Neural progenitor cell (in vitro differentiated cells): Measurements from ENCODE around the gene FAIM2. TPM values are rescaled to one million over a fixed set of nuclear protein-coding genes. Genes with fewer than 3 reads are reported as not detected.
A peak's percentile ranks its signal among the peaks of the same experiment; 100 is the strongest.

Experiments used
- DNase-seq: peaks from one replicate; pipeline ENCODE4 v3.0.0-alpha.2; 2016; ENCODE audit warnings: low spot score
- H2AFZ ChIP-seq: fragments of 200-600 bp; sonication (generic); replicated peaks from 2 replicates; pipeline ENCODE4 v1.6.1; 2016; ENCODE audit warnings: antibody characterized with exemption
- H3F3A ChIP-seq: fragments of 200-600 bp; sonication (generic); 2 replicates; pipeline ENCODE4 v1.6.1; 2016; ENCODE audit warnings: antibody characterized with exemption, low read depth
- H3K27ac ChIP-seq: fragments of 200-600 bp; sonication (generic); 2 replicates; pipeline ENCODE4 v1.5.1; 2016; ENCODE audit warnings: mild to moderate bottlenecking
- H3K27me3 ChIP-seq: fragments of 200-600 bp; sonication (generic); 2 replicates; pipeline ENCODE4 v1.6.1; 2016; ENCODE audit warnings: mild to moderate bottlenecking, moderate library complexity
- H3K36me3 ChIP-seq: fragments of 200-600 bp; sonication (generic); 2 replicates; pipeline ENCODE4 v1.5.1; 2016
- H3K4me1 ChIP-seq: fragments of 200-600 bp; sonication (generic); 2 replicates; pipeline ENCODE4 v1.6.1; 2016; ENCODE audit warnings: mixed run types
- H3K4me2 ChIP-seq: fragments of 200-600 bp; sonication (generic); 2 replicates; pipeline ENCODE4 v1.6.1; 2016
- H3K4me3 ChIP-seq: fragments of 200-600 bp; sonication (generic); 2 replicates; pipeline ENCODE4 v1.5.1; 2016
- H3K79me2 ChIP-seq: fragments of 200-600 bp; sonication (generic); 2 replicates; pipeline ENCODE4 v1.6.1; 2016; ENCODE audit warnings: low read depth
- H3K9ac ChIP-seq: fragments of 200-600 bp; sonication (generic); 2 replicates; pipeline ENCODE4 v1.6.1; 2016
- H3K9me3 ChIP-seq: fragments of 200-600 bp; sonication (generic); 2 replicates; pipeline ENCODE4 v1.5.1; 2016; ENCODE audit warnings: low read depth
- H4K20me1 ChIP-seq: fragments of 200-600 bp; sonication (generic); 2 replicates; pipeline ENCODE4 v1.6.1; 2016; ENCODE audit warnings: low read depth
- H3K27ac Mint-ChIP-seq: 3 replicates; pipeline ENCODE4 v1.8.0; 2021; ENCODE audit warnings: mixed read lengths
- H3K27me3 Mint-ChIP-seq: 2 replicates; pipeline ENCODE4 v1.8.0; 2022; ENCODE audit warnings: low read depth, mild to moderate bottlenecking, inconsistent platforms, moderate library complexity, mixed read lengths; ENCODE audit not compliant: insufficient read depth
- H3K36me3 Mint-ChIP-seq: 3 replicates; pipeline ENCODE4 v1.8.0; 2021; ENCODE audit warnings: mixed read lengths
- H3K4me1 Mint-ChIP-seq: 3 replicates; pipeline ENCODE4 v1.8.0; 2021; ENCODE audit warnings: mixed read lengths
- H3K4me3 Mint-ChIP-seq: 3 replicates; pipeline ENCODE4 v1.8.0; 2021; ENCODE audit warnings: mild to moderate bottlenecking, moderate library complexity, mixed read lengths
- H3K9me3 Mint-ChIP-seq: 3 replicates; pipeline ENCODE4 v1.8.0; 2020; ENCODE audit warnings: mixed read lengths
- EZH2 ChIP-seq: fragments of 200-600 bp; sonication (generic); IDR thresholded peaks from 2 replicates; pipeline ENCODE4 v1.6.1; 2017; ENCODE audit warnings: antibody characterized with exemption, mild to moderate bottlenecking, moderate library complexity
- EZH2phosphoT487 ChIP-seq: fragments of 200-600 bp; sonication (generic); IDR thresholded peaks from 2 replicates; pipeline ENCODE4 v1.6.1; 2017; ENCODE audit warnings: antibody characterized with exemption
- total RNA-seq: library from RNA; depleted of rRNA; stranded (reverse); fragments of >200 nt; gene quantifications from 2 replicates; pipeline ENCODE4 v1.2.3, GENCODE V29; 2015; ENCODE audit warnings: low replicate concordance
- TF ChIP-seq, protein P1 (sequence below): fragments of 200-600 bp; sonication (generic); IDR thresholded peaks from 2 replicates; pipeline ENCODE4 v1.5.1; 2017; ENCODE audit warnings: antibody characterized with exemption, mild to moderate bottlenecking

Gene FAIM2
- total RNA-seq, 1 donor from 2014 or later: 0.39 TPM

DNA sequence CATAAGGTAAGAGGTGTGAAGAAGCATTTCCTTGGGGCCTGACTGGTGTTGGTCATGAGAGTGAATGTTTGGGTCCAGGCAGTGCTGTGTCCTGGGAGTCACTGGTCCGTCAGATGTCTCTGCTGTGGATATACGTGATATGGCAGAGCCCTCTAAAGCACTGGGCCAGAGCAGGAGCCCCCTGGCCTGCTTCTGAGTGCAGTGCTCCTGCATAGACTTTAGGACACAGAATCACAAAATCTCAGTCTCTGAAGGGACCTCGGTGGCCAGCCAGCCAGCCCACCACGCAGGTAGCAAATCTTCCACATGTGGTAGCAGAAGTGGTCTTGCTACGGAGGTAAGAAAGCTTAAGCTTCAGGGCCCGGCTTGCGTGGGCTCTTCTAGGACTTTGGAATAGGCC lies 28.3 kb upstream of the FAIM2 start:
- H3K4me1 Mint-ChIP-seq: peaks cover 5% of the 10 kb centered on the region
- Histone ChIP-seq H3K4me2 (no peak overlapping the region), H3K4me1 (no peaks in the 10 kb centered on the region), H3K27ac (no peak overlapping the region), H3F3A (no peaks in the 10 kb centered on the region), H3K36me3 (no peaks in the 10 kb centered on the region), H2AFZ (no peak overlapping the region), H3K79me2 (no peaks in the 10 kb centered on the region), H4K20me1 (no peaks in the 10 kb centered on the region), H3K9ac (no peak overlapping the region), H3K9me3 (no peaks in the 10 kb centered on the region), H3K4me3 (no peak overlapping the region), H3K27me3 (no peaks in the 10 kb centered on the region)
- H3K36me3 Mint-ChIP-seq: no peaks in the 10 kb centered on the region
- peaks cover 5% of the 10 kb centered on the region for H3K9me3 Mint-ChIP-seq
- H3K27ac Mint-ChIP-seq: no peak overlapping the region
- H3K4me3 Mint-ChIP-seq: no peak overlapping the region
- DNase-seq: no peak
- TF ChIP-seq, protein P1, sequence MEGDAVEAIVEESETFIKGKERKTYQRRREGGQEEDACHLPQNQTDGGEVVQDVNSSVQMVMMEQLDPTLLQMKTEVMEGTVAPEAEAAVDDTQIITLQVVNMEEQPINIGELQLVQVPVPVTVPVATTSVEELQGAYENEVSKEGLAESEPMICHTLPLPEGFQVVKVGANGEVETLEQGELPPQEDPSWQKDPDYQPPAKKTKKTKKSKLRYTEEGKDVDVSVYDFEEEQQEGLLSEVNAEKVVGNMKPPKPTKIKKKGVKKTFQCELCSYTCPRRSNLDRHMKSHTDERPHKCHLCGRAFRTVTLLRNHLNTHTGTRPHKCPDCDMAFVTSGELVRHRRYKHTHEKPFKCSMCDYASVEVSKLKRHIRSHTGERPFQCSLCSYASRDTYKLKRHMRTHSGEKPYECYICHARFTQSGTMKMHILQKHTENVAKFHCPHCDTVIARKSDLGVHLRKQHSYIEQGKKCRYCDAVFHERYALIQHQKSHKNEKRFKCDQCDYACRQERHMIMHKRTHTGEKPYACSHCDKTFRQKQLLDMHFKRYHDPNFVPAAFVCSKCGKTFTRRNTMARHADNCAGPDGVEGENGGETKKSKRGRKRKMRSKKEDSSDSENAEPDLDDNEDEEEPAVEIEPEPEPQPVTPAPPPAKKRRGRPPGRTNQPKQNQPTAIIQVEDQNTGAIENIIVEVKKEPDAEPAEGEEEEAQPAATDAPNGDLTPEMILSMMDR: no peak
- TF ChIP-seq EZH2phosphoT487 (no peak), EZH2 (no peak)
- H3K27me3 Mint-ChIP-seq: peaks cover 4% of the 10 kb centered on the region

DNA sequence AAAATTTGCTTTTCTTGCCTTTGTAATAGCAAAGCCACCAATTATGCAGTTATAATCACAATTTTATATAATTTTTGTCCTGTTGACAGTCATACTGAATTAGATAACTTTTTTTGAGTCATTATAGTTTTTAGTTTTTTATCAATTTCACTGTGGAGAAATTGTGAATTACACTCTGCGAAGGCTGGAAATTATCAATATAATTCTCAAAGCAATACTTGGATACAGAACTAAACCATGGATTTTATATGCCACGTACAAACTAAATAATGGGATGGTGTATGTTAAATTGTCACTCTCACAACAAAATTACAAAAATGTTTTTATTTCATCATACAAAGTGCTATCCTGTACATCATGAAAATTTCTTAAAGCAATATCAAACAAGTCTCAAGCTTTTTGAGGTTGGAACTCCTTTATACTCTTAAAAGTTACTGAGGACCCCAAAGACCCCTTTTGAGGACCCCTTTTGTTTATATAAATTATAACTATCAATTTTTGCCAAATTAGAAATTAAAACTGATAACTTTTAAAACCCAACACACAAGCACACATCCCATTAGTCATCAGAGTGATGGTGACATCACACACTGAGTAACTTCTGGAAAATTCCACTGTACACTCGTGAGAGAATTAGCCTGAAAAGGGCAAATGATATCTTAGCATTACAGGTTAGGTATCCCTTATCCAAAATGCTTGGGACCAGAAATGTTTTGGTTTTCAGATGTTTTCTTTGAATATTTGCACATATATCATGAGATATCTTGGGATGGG lies 27.0 kb upstream of the FAIM2 start:
- H3K27me3 Mint-ChIP-seq: peaks cover 5% of the 10 kb centered on the region
- no peak for TF ChIP-seq EZH2
- H3K36me3 Mint-ChIP-seq: no peaks in the 10 kb centered on the region
- no peak overlapping the region for H3K4me3 ChIP-seq
- H3K4me3 Mint-ChIP-seq: no peak overlapping the region
- H3K36me3 ChIP-seq: no peaks in the 10 kb centered on the region
- H3K9ac ChIP-seq: no peak overlapping the region
- no peaks in the 10 kb centered on the region for H3K79me2 ChIP-seq
- H3K4me2 ChIP-seq: no peak overlapping the region
- H3K9me3 Mint-ChIP-seq: peaks cover 5% of the 10 kb centered on the region
- H3K27ac ChIP-seq: no peak overlapping the region
- H3K4me1 ChIP-seq: no peaks in the 10 kb centered on the region
- peaks cover 5% of the 10 kb centered on the region for H3K4me1 Mint-ChIP-seq
- no peaks in the 10 kb centered on the region for H4K20me1 ChIP-seq
- DNase-seq: no peak
- H3K27me3 ChIP-seq: no peaks in the 10 kb centered on the region
- H2AFZ ChIP-seq: no peak overlapping the region
- H3K9me3 ChIP-seq: no peaks in the 10 kb centered on the region
- no peak overlapping the region for H3K27ac Mint-ChIP-seq
- H3F3A ChIP-seq: no peaks in the 10 kb centered on the region

DNA sequence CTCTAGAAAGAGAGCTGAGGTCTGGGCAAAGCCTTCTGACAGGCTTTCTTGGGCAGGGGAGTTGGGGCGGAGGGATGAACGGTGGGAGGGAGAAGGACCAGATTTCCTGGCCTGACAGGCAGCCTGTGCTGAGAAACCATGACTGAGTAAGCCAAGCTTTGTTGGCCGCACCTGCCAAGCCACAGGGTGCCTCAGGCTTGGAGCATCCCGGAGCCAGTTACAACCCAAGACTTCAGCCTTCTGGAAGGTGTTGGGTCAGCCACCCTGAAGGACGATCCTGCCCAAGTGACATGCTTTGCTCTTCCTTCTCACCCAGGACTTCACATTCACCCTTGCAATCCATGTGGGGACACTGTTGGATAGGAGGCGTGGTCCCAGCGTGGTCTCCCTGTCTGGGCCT lies 25.9 kb upstream of the FAIM2 start:
- no peaks in the 10 kb centered on the region for H4K20me1 ChIP-seq
- no peak overlapping the region for H3K4me2 ChIP-seq
- H3K4me3 ChIP-seq: no peak overlapping the region
- no peaks in the 10 kb centered on the region for H3K9me3 ChIP-seq
- H3K27me3 ChIP-seq: no peaks in the 10 kb centered on the region
- no peaks in the 10 kb centered on the region for H3K36me3 ChIP-seq
- H3K36me3 Mint-ChIP-seq: no peaks in the 10 kb centered on the region
- peaks cover 12% of the 10 kb centered on the region for H3K4me1 Mint-ChIP-seq
- no peak overlapping the region for H2AFZ ChIP-seq
- H3K27ac Mint-ChIP-seq: peak overlapping the region; percentile 12
- H3K27me3 Mint-ChIP-seq: peaks cover 12% of the 10 kb centered on the region
- H3K4me3 Mint-ChIP-seq: no peak overlapping the region
- DNase-seq: no peak
- H3K9me3 Mint-ChIP-seq: peaks cover 2% of the 10 kb centered on the region
- no peak overlapping the region for H3K27ac ChIP-seq
- no peaks in the 10 kb centered on the region for H3K79me2 ChIP-seq
- no peak overlapping the region for H3K9ac ChIP-seq
- TF ChIP-seq EZH2phosphoT487 (no peak), EZH2 (no peak)
- TF ChIP-seq, protein P1: no peak
- no peaks in the 10 kb centered on the region for H3F3A ChIP-seq
- H3K4me1 ChIP-seq: no peaks in the 10 kb centered on the region

DNA sequence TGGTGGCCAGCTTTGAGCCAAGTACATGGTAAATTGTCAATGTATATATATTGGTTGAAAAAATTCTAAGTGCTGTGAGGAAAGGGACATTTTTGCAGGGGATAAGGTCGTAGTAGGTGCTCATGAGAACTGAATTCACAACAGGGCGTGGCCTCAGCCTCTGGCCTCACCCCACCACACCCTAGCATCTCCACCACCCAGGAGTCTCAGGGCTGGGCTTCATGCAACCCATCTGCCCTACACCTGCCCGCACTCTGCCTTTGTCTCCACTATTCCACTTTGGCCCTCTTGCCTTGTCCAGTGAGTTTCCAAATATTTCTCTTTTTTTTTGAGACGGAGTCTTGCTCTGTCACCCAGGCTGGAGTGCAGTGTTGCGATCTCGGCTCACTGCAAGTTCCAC lies 24.8 kb upstream of the FAIM2 start:
- H3K79me2 ChIP-seq: no peaks in the 10 kb centered on the region
- no peaks in the 10 kb centered on the region for H3K27me3 ChIP-seq
- H3F3A ChIP-seq: no peaks in the 10 kb centered on the region
- H3K27ac ChIP-seq: no peak overlapping the region
- no peak overlapping the region for H3K4me3 ChIP-seq
- no peak for TF ChIP-seq EZH2phosphoT487
- no peak overlapping the region for H3K27ac Mint-ChIP-seq
- H3K9me3 Mint-ChIP-seq: no peaks in the 10 kb centered on the region
- H3K4me1 ChIP-seq: no peaks in the 10 kb centered on the region
- no peak for DNase-seq
- H3K4me3 Mint-ChIP-seq: no peak overlapping the region
- H3K9me3 ChIP-seq: no peaks in the 10 kb centered on the region
- H3K9ac ChIP-seq: no peak overlapping the region
- no peak overlapping the region for H3K4me2 ChIP-seq
- H3K36me3 Mint-ChIP-seq: no peaks in the 10 kb centered on the region
- peaks cover 10% of the 10 kb centered on the region for H3K4me1 Mint-ChIP-seq
- H3K36me3 ChIP-seq: no peaks in the 10 kb centered on the region
- H4K20me1 ChIP-seq: no peaks in the 10 kb centered on the region
- peaks cover 12% of the 10 kb centered on the region for H3K27me3 Mint-ChIP-seq
- H2AFZ ChIP-seq: no peak overlapping the region
